Activated naive CD8-positive, alpha-beta T cell treated with anti-CD3 and anti-CD28 coated beads, Interleukin-2, amount 50 U/mL, for 24 hours (primary cell): ENCODE data around the gene MALSU1.

Experiments used
- ATAC-seq: fragments of 150-1000 bp; cut with Tn5 transposase; one replicate; pipeline ENCODE4 v1.10.0; 2021
- DNase-seq: peaks from one replicate; pipeline ENCODE4 v3.0.0; 2021
- H3K27ac Mint-ChIP-seq: one replicate; pipeline ENCODE4 v1.8.0; 2021; ENCODE audit warnings: mild to moderate bottlenecking, mixed read lengths
- H3K27me3 Mint-ChIP-seq: one replicate; pipeline ENCODE4 v1.8.0; 2021; ENCODE audit warnings: mixed read lengths
- H3K36me3 Mint-ChIP-seq: one replicate; pipeline ENCODE4 v1.8.0; 2021; ENCODE audit warnings: low read depth, mixed read lengths
- H3K4me1 Mint-ChIP-seq: one replicate; pipeline ENCODE4 v1.8.0; 2021; ENCODE audit warnings: mixed read lengths
- H3K4me3 Mint-ChIP-seq: one replicate; pipeline ENCODE4 v1.8.0; 2021; ENCODE audit warnings: mild to moderate bottlenecking, moderate library complexity, mixed read lengths
- H3K9me3 Mint-ChIP-seq: one replicate; pipeline ENCODE4 v1.8.0; 2021; ENCODE audit warnings: mixed read lengths

The MALSU1 gene

DNA sequence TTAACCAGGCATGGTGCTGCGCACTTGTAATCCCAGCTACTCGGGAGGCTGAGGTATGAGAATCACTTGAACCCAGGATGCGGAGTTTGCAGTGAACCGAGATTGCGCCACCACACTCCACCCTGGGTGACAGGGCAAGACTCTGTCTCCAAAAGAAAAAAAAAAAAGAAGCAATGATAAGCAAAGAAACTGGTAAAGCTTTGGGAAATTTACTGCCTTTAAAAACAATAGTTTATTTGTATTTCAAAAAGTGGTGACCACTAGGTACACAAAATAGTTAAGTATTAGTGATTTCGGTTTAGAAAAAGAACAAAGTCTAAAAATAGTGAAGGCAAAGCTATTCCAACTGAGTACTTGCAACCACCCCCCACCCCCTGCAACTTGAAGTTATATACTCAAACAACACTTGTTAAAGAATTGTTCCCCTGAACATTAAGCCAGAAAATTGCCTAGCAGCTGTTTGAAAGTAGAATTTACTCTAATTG is 37.7 kb downstream of the MALSU1 start:
- Mint-ChIP-seq H3K9me3 (no peaks in the 10 kb centered on the region), H3K27me3 (peaks cover 3% of the 10 kb centered on the region), H3K36me3 (no peaks in the 10 kb centered on the region), H3K4me3 (no peak overlapping the region), H3K4me1 (no peaks in the 10 kb centered on the region), H3K27ac (no peak overlapping the region)
- DNase-seq (no peak), ATAC-seq (no peak)

DNA sequence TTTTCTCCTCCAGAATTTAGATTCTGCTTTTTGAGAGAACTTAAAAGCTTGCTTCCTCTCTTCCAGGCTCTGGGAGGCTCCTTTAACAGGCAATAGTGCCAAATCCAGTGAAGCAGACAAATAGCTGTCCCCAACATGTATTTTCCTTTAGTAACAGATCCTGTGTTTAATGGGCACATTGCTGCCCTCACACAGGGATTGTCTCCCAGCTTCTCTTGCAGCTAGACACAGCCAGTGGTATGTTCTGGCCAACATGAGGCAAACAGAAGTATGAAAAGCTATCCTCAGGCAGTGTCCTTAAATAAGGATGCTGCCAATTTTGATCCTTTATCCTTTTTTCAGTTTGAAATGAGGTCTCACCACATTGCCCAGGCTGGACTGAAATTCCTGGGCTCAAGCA is 38.2 kb downstream of the MALSU1 start:
- Mint-ChIP-seq H3K4me1 (no peaks in the 10 kb centered on the region), H3K27ac (no peak overlapping the region), H3K9me3 (no peaks in the 10 kb centered on the region), H3K36me3 (no peaks in the 10 kb centered on the region), H3K4me3 (no peak overlapping the region), H3K27me3 (peaks cover 3% of the 10 kb centered on the region)
- ATAC-seq (no peak), DNase-seq (no peak)

DNA sequence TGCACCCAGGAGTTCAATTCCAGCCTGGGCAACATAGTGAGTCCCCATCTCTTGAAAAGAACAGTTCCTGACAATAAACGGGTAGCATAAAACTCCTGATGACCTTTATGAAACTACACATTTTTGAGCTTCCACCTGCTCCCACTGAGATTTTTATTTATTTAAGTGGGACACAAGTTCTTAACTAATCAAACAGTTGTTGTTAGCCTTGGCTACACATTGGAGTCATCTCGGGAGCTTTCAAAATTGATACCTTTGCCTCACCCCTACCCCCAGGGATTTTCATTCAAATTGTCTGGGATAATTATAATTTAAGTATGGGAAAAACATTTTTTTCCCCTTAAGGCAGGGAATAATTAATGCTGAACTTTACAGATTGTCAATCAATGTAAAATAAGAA is 39.3 kb downstream of the MALSU1 start:
- H3K9me3 Mint-ChIP-seq, result no peaks in the 10 kb centered on the region
- H3K36me3 Mint-ChIP-seq, result no peaks in the 10 kb centered on the region
- no peak for ATAC-seq

DNA sequence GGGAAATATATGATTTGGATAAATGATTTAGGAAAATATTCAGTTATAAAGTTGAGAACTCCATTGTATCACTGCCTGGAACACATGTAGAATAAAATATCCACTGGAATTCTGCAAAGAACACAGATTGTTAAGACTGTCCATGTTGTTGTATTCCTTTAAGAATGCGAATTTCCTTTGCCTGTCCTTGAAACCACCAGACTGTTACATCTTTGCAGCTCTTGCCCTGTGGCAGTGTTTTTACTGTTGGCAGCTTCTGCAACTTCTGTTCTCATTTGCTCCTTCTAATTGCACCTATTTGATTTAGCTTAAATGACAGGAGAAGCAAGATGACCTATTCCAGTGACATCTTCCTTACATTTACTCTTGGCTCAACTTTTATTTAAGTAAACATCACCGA is 39.7 kb downstream of the MALSU1 start:
- Mint-ChIP-seq H3K9me3 (no peaks in the 10 kb centered on the region), H3K4me1 (no peaks in the 10 kb centered on the region), H3K4me3 (no peak overlapping the region), H3K36me3 (no peaks in the 10 kb centered on the region), H3K27me3 (peaks cover 3% of the 10 kb centered on the region), H3K27ac (no peak overlapping the region)
- DNase-seq (no peak), ATAC-seq (no peak)

More for the DNA sequence above, 39.3 kb downstream of the MALSU1 start:
- H3K27me3 Mint-ChIP-seq, result peaks cover 3% of the 10 kb centered on the region
- H3K4me1 Mint-ChIP-seq, result no peaks in the 10 kb centered on the region
- no peak for DNase-seq
- no peak overlapping the region for H3K4me3 Mint-ChIP-seq
- no peak overlapping the region for H3K27ac Mint-ChIP-seq

DNA sequence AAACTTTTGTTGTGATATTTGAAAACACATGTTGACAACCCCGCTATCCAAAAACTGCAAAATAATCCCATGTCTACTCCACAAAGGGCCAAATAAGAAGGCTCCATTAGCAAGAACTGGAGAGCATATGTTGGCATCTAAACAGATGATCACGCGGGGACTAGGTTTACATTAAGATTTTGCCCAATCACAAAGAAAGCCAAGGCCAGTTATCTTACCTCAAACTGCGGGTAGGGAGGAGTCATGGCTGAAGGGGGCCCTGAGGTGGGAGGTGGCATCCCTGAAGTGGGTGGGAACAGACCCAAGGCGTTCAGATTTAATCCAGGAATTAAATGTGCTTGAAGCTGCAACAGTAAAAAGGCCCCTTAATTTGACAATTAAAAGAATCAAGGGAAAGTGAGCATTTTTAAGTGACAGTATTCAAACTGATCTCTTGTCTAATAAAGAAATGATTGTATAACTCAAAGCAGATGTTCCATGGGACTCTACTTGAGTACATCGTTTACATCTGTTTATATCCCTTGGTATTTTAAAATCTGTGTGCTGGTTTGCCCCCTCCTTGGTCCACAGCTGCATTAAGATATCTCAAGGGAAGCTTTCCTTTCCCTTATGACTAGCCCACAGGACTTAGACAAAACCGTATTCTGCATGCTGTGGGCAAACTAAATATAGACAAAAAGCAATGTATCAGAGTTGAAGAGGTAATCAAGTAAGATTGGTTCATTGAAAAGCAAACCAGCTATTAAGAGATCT is 42.9 kb downstream of the MALSU1 start:
- H3K4me3 Mint-ChIP-seq, result no peak overlapping the region
- H3K27ac Mint-ChIP-seq, result no peak overlapping the region
- ATAC-seq (no peak), DNase-seq (no peak)
- H3K36me3 Mint-ChIP-seq, result no peaks in the 10 kb centered on the region
- peaks cover 3% of the 10 kb centered on the region for H3K27me3 Mint-ChIP-seq
- peaks cover 20% of the 10 kb centered on the region for H3K4me1 Mint-ChIP-seq
- H3K9me3 Mint-ChIP-seq, result no peaks in the 10 kb centered on the region

DNA sequence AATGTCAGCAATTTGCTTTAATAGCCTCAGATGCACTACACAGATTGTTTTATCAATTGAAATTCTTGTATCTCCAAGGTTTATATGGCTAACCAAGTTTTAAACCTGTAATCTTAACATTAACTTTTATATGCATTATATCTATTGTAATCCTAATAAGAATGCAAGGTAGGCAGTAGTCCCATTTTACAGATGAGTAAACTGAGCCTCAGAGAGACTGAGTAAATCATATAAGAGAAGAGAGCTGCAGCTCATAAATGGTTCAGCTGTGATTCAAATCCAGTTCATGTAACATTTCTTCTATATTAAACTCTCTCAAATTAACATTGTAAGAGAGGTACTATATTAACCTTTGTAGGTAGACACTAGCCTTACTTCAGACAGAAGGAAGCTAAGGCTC is 44.0 kb downstream of the MALSU1 start:
- DNase-seq (no peak), ATAC-seq (no peak)
- Mint-ChIP-seq H3K27ac (no peak overlapping the region), H3K4me1 (peaks cover 30% of the 10 kb centered on the region), H3K4me3 (no peak overlapping the region), H3K9me3 (no peaks in the 10 kb centered on the region), H3K36me3 (no peaks in the 10 kb centered on the region), H3K27me3 (no peaks in the 10 kb centered on the region)

DNA sequence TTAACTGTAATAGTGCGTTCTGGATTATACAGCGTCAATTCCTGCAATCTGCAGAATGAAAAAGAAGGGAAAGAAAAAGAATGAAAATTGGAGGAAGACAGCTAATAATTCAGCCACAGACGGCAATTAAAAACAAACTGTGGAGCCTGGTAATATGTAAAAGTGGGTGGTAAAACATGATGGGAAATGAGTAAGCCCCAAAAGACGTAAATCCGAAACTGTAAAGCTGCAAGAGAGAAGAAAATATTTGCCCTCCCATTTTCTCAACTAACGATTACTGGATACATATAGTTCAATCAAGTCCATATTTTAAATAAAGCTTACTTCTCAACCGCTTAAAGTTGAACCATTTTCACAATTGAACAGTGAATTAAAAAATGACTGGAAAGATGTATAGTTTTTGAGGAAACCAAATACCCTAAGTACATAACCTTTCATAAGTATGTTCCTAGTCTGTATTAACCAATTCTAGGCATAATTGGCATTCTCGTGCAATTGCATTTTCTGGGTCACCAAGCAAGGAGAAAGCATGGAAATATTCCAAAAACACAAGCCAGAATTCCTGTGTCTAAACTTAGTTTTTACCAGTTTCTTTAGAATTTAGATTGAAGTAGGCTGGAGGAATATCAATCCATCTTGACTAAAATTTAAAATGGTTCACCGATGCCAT is 44.8 kb downstream of the MALSU1 start:
- no peak overlapping the region for H3K27ac Mint-ChIP-seq
- no peaks in the 10 kb centered on the region for H3K36me3 Mint-ChIP-seq
- no peak overlapping the region for H3K4me3 Mint-ChIP-seq
- no peaks in the 10 kb centered on the region for H3K9me3 Mint-ChIP-seq
- no peak for DNase-seq
- peaks cover 30% of the 10 kb centered on the region for H3K4me1 Mint-ChIP-seq
- no peaks in the 10 kb centered on the region for H3K27me3 Mint-ChIP-seq
- no peak for ATAC-seq

DNA sequence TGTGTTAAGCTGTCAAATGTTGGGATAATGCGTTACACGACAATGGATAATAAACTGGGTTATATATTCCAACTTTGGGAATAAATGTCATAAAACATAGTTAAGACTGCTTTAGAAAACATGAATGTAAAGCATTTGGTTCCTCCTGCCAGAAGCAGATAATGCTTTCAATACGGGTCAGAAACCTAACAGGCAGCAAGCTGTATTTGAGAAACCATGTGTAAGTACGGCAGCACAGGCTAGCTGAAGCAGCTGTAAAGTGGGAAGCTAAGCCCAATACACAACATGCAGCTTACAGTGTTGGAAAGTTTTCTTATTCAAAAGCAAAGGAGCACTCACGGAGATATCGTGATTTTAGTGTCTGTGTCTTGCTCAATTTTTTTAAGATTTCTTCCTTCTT is 46.5 kb downstream of the MALSU1 start:
- Mint-ChIP-seq H3K36me3 (no peaks in the 10 kb centered on the region), H3K9me3 (no peaks in the 10 kb centered on the region), H3K4me3 (no peak overlapping the region), H3K4me1 (peaks cover 31% of the 10 kb centered on the region), H3K27me3 (no peaks in the 10 kb centered on the region), H3K27ac (peak overlapping the region; percentile 74)
- DNase-seq (no peak), ATAC-seq (no peak)

DNA sequence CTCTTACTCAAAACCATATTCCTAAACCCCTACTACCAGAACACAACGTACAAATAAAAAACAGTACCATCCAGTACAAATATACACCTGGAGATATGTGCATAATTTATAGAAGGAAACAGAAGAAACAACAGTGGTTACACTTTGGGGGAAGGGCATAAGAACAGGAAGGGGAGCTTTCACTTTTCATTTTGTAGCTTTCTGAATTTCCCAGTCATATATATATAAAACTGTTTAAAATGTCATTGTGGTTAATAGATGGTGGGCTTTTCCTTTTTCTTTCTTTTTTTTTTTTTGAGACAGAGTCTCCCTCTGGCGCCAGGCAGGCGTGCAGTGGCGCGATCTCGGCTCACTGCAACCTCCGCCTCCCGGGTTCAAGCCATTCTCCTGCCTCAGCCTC is 47.2 kb downstream of the MALSU1 start:
- H3K4me1 Mint-ChIP-seq, result peaks cover 37% of the 10 kb centered on the region
- no peak for DNase-seq
- no peaks in the 10 kb centered on the region for H3K36me3 Mint-ChIP-seq
- H3K27ac Mint-ChIP-seq, result peak overlapping the region; percentile 74
- H3K27me3 Mint-ChIP-seq, result no peaks in the 10 kb centered on the region
- H3K4me3 Mint-ChIP-seq, result peak overlapping the region; percentile 72
- peak; percentile 67 for ATAC-seq
- no peaks in the 10 kb centered on the region for H3K9me3 Mint-ChIP-seq

DNA sequence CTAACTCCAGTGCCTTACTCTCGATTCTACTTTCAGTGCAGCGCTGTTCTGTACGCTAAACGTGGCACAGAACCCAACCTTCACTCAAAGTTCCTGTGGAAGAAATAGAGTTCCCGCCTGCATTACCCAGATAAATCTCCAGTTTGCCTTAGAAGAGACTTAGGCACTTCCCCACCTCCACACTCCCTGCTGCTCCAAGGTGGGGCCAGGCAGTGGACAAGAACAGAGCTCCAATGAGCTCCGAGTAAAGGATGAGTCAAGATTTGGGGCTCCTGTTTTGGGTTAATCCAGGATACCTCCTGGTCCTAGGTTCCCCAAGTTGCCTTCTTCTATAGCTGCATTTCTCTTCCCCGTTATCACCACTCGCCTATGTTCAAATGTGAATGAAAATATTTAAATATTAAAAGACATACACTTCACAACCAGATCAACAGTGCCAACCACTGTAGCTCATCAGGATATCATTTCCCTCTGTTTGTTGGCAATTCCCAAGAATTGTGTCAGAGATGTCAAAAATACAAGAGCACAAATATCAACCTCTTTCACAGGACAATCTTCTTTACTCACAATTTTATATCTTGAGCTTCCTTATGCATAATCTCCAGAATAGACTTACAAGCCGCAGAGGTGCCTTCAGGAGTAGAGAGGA is 48.0 kb downstream of the MALSU1 start:
- H3K9me3 Mint-ChIP-seq, result no peaks in the 10 kb centered on the region

DNA sequence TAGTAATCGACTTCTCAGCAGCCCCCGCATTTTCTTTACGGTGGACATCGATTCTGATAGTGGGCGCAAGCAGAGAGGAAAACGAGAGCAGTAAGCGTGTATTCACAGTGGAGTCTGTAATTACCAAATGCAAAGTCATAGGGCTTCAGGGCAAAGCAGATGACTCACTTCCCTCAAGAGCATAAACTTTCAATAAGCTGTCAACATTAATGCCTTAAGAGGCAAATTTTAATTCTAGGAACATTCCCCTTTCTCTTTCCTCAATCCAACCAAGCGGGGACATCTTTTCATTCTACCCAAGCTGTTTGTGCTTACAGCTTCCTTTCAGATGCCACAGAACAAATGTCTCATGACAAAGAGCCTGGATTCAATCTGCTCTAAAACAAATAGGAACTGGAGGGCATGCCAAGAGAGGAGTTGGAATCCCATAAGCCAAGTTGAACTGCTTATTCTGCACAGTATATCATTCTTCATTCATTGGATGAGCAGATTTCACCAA is 48.6 kb downstream of the MALSU1 start:
- H3K27me3 Mint-ChIP-seq, result no peaks in the 10 kb centered on the region
- H3K27ac Mint-ChIP-seq, result peak overlapping the region; percentile 57
- peak; percentile 50 for ATAC-seq
- H3K9me3 Mint-ChIP-seq, result no peaks in the 10 kb centered on the region
- peak overlapping the region; percentile 19 for H3K4me3 Mint-ChIP-seq
- no peaks in the 10 kb centered on the region for H3K36me3 Mint-ChIP-seq
- H3K4me1 Mint-ChIP-seq, result peaks cover 45% of the 10 kb centered on the region
- no peak for DNase-seq

More for the DNA sequence above, 48.0 kb downstream of the MALSU1 start:
- peak overlapping the region; percentile 57 for H3K27ac Mint-ChIP-seq
- H3K4me3 Mint-ChIP-seq, result peak overlapping the region; percentile 31
- DNase-seq (no peak), ATAC-seq (no peak)
- no peaks in the 10 kb centered on the region for H3K36me3 Mint-ChIP-seq
- no peaks in the 10 kb centered on the region for H3K27me3 Mint-ChIP-seq
- peaks cover 44% of the 10 kb centered on the region for H3K4me1 Mint-ChIP-seq

DNA sequence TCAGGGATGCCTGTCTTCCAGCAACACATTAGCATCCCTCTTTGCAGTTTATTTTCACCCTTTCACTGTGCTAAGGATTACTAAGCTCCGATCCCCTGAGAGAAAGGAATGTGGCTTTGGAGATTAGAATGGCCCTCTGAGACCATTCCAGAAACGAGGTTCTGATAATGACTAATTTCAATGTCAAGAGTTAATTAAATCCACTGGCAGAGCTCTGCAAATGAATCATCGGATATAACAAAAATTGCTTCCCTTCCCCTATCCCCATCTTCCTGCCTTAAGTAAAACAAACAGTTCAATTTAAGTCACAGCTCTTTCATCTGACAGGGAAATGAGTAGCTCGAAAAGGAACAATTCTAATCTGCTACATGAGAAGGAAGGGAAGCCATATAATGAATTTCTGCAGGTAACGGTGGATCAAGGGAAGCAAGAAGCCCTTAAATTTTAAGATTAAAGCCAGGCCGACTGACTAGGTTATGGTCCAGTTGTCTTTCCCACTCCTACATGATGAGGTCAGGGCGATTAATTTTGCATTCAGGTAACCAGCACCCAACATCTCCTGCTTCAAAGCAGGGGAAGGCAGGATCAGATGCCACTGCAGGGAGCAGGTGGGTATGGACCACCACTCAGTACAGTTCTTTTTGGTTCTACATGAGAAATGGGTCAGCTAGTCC is 50.5 kb downstream of the MALSU1 start:
- no peaks in the 10 kb centered on the region for H3K9me3 Mint-ChIP-seq
- no peaks in the 10 kb centered on the region for H3K36me3 Mint-ChIP-seq
- no peak overlapping the region for H3K4me3 Mint-ChIP-seq
- H3K4me1 Mint-ChIP-seq, result peaks cover 50% of the 10 kb centered on the region
- DNase-seq, result no peak
- ATAC-seq, result no peak
- peaks cover 2% of the 10 kb centered on the region for H3K27me3 Mint-ChIP-seq
- H3K27ac Mint-ChIP-seq, result no peak overlapping the region

DNA sequence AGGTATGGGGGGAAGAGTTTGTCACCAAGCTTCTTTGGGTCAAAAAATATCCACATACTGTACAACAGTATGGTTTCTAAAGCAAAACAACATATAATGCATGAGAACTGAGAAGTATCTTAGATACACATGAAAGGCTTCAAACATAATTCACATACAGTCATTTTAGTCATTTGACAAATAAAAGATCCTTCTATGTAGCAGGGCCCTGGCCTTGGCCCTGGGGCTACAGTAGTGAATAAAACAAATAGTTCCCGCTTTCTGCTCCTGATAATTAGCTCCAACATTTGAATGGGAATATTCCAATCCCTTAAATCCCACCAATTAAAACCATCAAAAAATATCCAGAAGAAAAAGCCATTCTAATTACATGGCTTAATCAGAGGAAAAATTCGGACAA is 51.3 kb downstream of the MALSU1 start:
- H3K27me3 Mint-ChIP-seq, result peaks cover 2% of the 10 kb centered on the region
- no peaks in the 10 kb centered on the region for H3K9me3 Mint-ChIP-seq
- H3K4me3 Mint-ChIP-seq, result no peak overlapping the region
- H3K36me3 Mint-ChIP-seq, result no peaks in the 10 kb centered on the region
- H3K27ac Mint-ChIP-seq, result no peak overlapping the region
- ATAC-seq (no peak), DNase-seq (no peak)
- peaks cover 45% of the 10 kb centered on the region for H3K4me1 Mint-ChIP-seq

DNA sequence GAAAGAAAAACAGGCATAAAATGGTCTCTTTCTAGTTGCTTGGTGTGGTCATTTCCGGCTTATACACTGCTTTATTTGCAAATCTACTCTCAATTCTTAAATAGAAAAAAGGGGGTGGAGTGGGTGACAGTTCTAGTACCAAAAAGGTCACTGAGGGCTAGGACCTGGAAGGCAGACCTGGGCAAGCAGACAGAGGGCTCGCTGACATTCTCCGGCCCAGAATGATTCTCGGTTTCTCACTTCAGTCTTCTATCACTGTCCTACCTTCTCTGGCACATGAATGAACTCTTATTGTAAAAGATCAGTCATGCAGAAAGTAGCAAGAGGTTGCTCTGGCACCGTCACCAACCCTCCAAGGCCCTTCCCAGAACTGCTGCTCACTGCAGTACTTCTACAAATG is 54.0 kb downstream of the MALSU1 start:
- Mint-ChIP-seq H3K4me1 (peaks cover 37% of the 10 kb centered on the region), H3K27me3 (peaks cover 5% of the 10 kb centered on the region), H3K27ac (no peak overlapping the region), H3K36me3 (no peaks in the 10 kb centered on the region), H3K9me3 (no peaks in the 10 kb centered on the region), H3K4me3 (no peak overlapping the region)
- no peak for ATAC-seq
- DNase-seq, result no peak
